Mucosa of rectum (tissue), 2 donors: ENCODE results near the gene PLXNB3.

Experiments used
- H3K27ac ChIP-seq, 2 donors: one replicate each; pipeline ENCODE4 v1.7.0; 2013; ENCODE audit warnings: inconsistent platforms in 2 of 2, low read depth in 2 of 2, low read length in 2 of 2
- H3K27me3 ChIP-seq, 2 donors: one replicate each; pipeline ENCODE4 v1.7.0; 2013; ENCODE audit warnings: low read length in 2 of 2; ENCODE audit not compliant: control insufficient read depth in 2 of 2, insufficient read depth in 2 of 2
- H3K36me3 ChIP-seq, 2 donors: one replicate each; pipeline ENCODE4 v1.7.0; 2013; ENCODE audit warnings: low read length in 2 of 2; ENCODE audit not compliant: control insufficient read depth in 2 of 2, insufficient read depth in 2 of 2
- H3K4me1 ChIP-seq, 2 donors: one replicate each; pipeline ENCODE4 v1.7.0; 2013; ENCODE audit warnings: low read length in 2 of 2, mild to moderate bottlenecking in 1 of 2; ENCODE audit not compliant: control insufficient read depth in 2 of 2, insufficient read depth in 2 of 2
- H3K4me3 ChIP-seq, 2 donors: one replicate each; pipeline ENCODE4 v1.7.0; 2013; ENCODE audit warnings: low read length in 2 of 2
- H3K9ac ChIP-seq, 2 donors: one replicate each; pipeline ENCODE4 v1.7.0; 2013; ENCODE audit warnings: low read length in 2 of 2, low read depth in 1 of 2, mild to moderate bottlenecking in 1 of 2
- H3K9me3 ChIP-seq, 2 donors: one replicate each; pipeline ENCODE4 v1.7.0; 2013; ENCODE audit warnings: low read length in 2 of 2; ENCODE audit not compliant: control insufficient read depth in 2 of 2
- donor health status: healthy.
- donor health status: Normal muscosa, but diverticular disease.

PLXNB3 gene

GRCh38 chrX:153732401-153732800 is 31.6 kb upstream of the PLXNB3 start:
- H3K9ac ChIP-seq, result no peak overlapping the region
- peaks cover 8 to 9% of the 10 kb centered on the region in 2 donors for H3K4me1 ChIP-seq
- peak overlapping the region in 1 of 2 donors; percentile 28 for H3K27ac ChIP-seq
- no peaks in the 10 kb centered on the region for H3K36me3 ChIP-seq
- H3K4me3 ChIP-seq, result no peak overlapping the region
- H3K27me3 ChIP-seq, result no peaks in the 10 kb centered on the region
- H3K9me3 ChIP-seq, result peaks cover 0 to 4% of the 10 kb centered on the region in 2 donors

- Histone ChIP-seq H3K4me1 (no peaks in the 10 kb centered on the region), H3K9me3 (peaks cover 0 to 4% of the 10 kb centered on the region in 2 donors), H3K27me3 (no peaks in the 10 kb centered on the region), H3K4me3 (no peak overlapping the region), H3K36me3 (no peaks in the 10 kb centered on the region), H3K27ac (no peak overlapping the region), H3K9ac (no peak overlapping the region)
Measured at GRCh38 chrX:153733651-153734240, 30.3 kb upstream of the PLXNB3 start.

- Histone ChIP-seq H3K4me1 (no peaks in the 10 kb centered on the region), H3K36me3 (no peaks in the 10 kb centered on the region), H3K9ac (no peak overlapping the region), H3K9me3 (peaks cover 0 to 4% of the 10 kb centered on the region in 2 donors), H3K4me3 (no peak overlapping the region), H3K27me3 (no peaks in the 10 kb centered on the region), H3K27ac (no peak overlapping the region)
Measured at GRCh38 chrX:153734871-153735270, 29.2 kb upstream of the PLXNB3 start.

- H3K36me3 ChIP-seq, result no peaks in the 10 kb centered on the region
- no peaks in the 10 kb centered on the region for H3K27me3 ChIP-seq
- H3K27ac ChIP-seq, result no peak overlapping the region
- H3K4me3 ChIP-seq, result no peak overlapping the region
- H3K9me3 ChIP-seq, result peaks cover 0 to 4% of the 10 kb centered on the region in 2 donors
- no peak overlapping the region for H3K9ac ChIP-seq
- no peaks in the 10 kb centered on the region for H3K4me1 ChIP-seq
Measured at GRCh38 chrX:153735274-153735673, 28.8 kb upstream of the PLXNB3 start.

GRCh38 chrX:153736071-153736820 is 27.8 kb upstream of the PLXNB3 start:
- Histone ChIP-seq H3K27me3 (no peaks in the 10 kb centered on the region), H3K27ac (no peak overlapping the region), H3K9ac (no peak overlapping the region), H3K9me3 (peaks cover 0 to 4% of the 10 kb centered on the region in 2 donors), H3K36me3 (no peaks in the 10 kb centered on the region), H3K4me3 (no peak overlapping the region), H3K4me1 (no peaks in the 10 kb centered on the region)

GRCh38 chrX:153736871-153737441 is 27.1 kb upstream of the PLXNB3 start:
- Histone ChIP-seq H3K27me3 (no peaks in the 10 kb centered on the region), H3K9ac (no peak overlapping the region), H3K27ac (no peak overlapping the region), H3K4me3 (no peak overlapping the region), H3K4me1 (no peaks in the 10 kb centered on the region), H3K9me3 (peaks cover 0 to 2% of the 10 kb centered on the region in 2 donors), H3K36me3 (no peaks in the 10 kb centered on the region)

- Histone ChIP-seq H3K27me3 (no peaks in the 10 kb centered on the region), H3K27ac (no peak overlapping the region), H3K4me3 (no peak overlapping the region), H3K9ac (no peak overlapping the region), H3K4me1 (no peaks in the 10 kb centered on the region), H3K9me3 (no peaks in the 10 kb centered on the region), H3K36me3 (no peaks in the 10 kb centered on the region)
Measured at GRCh38 chrX:153738056-153738605, 25.9 kb upstream of the PLXNB3 start.

- Histone ChIP-seq H3K9me3 (no peaks in the 10 kb centered on the region), H3K27ac (no peak overlapping the region), H3K27me3 (no peaks in the 10 kb centered on the region), H3K4me1 (peaks cover 3 to 4% of the 10 kb centered on the region in 2 donors), H3K36me3 (no peaks in the 10 kb centered on the region), H3K9ac (no peak overlapping the region), H3K4me3 (no peak overlapping the region)
Measured at GRCh38 chrX:153739754-153740486, 24.1 kb upstream of the PLXNB3 start.

GRCh38 chrX:153740631-153741222 is 23.3 kb upstream of the PLXNB3 start:
- Histone ChIP-seq H3K4me1 (peaks cover 3 to 4% of the 10 kb centered on the region in 2 donors), H3K27ac (no peak overlapping the region), H3K9me3 (no peaks in the 10 kb centered on the region), H3K9ac (no peak overlapping the region), H3K4me3 (no peak overlapping the region), H3K36me3 (no peaks in the 10 kb centered on the region), H3K27me3 (no peaks in the 10 kb centered on the region)
